GM18507 (cell line): Measurements from ENCODE around the gene MPP1.

Source experiments
- DNase-seq: peaks from one replicate; pipeline ENCODE4 v3.0.0; 2011; ENCODE audit warnings: low read depth; ENCODE audit not compliant: insufficient read length; ENCODE audit errors: extremely low spot score
- FAIRE-seq: peaks from 2 replicates; lab custom pipeline; 2011; peaks lifted over from hg19 to GRCh38; lab: Jason Lieb, UNC

Gene MPP1

DNA sequence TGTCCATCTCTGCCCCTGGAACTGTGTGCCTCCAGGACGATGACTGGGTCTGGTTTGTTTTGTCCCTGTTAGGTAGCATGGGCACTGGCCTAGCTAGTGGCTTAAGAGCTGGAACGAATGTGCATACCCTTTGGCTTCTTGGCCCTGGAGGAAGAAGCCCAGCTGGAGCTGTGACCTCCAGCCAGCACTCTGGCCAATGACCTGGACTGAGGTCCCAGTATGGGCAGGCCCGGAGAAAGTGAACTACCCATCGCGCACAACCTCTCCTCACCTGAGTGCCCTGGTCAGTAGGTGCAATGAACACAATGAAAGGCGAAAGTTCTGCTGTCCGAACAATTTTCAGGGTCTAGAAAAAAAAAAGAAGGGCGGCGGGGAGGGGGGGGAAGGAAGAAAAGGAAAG is 24.3 kb downstream of the MPP1 start:
- no peak for FAIRE-seq

DNA sequence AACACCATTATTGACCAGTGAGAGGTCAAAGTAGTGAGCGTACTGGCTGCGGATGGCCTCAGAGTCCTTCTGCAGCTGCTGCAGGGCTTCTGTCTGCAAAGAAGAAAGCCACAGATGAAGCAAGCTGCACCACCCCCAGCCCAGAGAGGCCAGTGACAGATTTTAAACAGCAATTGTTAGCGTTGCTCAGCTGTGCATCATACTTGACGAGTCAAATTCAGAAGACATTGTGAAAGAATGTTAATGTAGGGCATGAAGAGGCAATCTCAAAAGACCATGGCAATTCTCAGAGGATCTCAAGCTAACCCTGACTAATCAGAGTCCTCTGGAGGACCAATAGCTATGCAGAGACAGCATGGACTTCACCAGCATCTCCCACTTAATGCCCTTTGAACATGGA is 26.0 kb downstream of the MPP1 start:
- DNase-seq (no peak), FAIRE-seq (no peak)

More for the DNA sequence above, 24.3 kb downstream of the MPP1 start:
- DNase-seq = no peak

DNA sequence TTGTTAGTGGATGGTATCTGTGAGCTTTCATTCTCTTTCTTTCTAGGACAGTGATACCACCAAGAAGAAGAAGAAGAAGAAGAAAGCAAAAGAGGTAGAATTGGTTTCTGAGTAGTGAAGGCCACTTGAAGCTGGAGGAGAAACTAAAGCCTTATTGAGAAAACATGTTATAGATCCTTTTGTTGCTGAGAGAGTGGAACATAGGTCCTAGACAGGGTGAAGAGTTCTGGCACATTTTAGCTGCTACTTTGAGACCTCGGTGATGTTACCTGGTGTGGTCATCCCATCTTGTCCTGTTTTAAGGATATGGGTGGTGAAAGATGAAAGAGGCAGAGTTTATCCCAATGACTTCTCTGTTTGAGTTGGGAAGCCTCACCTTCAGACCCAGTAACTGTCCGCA is 28.5 kb downstream of the MPP1 start:
- FAIRE-seq (no peak), DNase-seq (no peak)

DNA sequence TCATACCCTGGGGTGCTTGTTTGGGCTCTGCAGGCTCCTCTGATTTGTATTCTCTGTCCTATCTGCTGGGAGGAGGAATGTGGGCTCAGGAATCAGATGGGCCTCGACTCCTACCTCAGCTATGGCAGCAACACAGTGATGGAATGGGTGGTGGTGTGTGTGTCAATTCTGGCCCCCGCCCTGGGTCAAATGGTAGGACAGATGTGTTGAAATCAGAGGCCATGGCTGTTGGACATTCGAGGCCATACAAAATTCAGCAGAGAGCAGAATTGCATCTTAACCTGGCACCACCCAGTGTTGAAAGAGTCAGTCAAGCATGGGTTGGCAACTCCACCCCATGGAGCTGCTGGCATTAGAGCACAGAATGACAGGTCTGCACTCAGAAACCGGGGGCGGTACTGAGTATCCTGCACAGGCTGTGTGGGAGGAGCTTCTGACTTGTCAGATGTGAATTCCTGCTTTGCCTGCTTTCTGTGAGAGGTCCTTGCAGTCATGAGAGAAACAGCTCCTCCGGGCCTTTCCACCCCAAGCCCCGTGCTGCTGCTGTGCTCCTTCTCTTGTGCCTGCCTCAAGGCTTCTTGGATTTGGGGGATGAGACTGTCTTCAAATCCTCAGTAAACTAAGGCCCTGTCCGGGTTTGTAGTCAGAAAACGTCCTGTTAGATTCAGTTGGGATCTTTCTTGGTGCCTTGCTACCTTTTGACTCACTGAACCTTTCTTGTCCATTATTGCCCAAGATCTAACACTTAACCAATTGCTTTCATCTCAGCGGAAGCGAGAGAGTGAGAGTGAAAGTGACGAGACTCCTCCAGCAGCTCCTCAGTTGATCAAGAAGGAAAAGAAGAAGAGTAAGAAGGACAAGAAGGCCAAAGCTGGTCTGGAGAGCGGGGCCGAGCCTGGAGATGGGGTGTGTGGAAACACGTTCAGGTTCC is 29.6 kb downstream of the MPP1 start:
- no peak for DNase-seq
- FAIRE-seq = no peak

DNA sequence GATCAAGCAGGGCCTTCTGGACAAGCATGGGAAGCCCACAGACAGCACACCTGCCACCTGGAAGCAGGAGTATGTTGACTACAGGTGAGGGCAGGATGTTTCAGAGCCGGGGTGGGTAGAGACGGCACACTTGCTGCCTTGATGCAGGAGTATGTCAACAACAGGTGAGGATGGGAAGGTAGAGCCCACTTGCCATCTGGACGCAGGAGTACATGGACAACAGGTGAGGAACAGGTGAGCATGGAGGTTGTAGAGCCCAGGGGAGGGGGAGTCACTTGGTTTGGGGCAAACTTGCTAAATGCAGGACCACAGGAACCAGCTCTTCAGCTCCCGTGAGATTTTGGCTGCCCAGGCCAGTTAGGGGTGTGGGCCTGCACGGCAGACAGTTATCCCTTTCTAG is 30.7 kb downstream of the MPP1 start:
- no peak for FAIRE-seq
- no peak for DNase-seq

DNA sequence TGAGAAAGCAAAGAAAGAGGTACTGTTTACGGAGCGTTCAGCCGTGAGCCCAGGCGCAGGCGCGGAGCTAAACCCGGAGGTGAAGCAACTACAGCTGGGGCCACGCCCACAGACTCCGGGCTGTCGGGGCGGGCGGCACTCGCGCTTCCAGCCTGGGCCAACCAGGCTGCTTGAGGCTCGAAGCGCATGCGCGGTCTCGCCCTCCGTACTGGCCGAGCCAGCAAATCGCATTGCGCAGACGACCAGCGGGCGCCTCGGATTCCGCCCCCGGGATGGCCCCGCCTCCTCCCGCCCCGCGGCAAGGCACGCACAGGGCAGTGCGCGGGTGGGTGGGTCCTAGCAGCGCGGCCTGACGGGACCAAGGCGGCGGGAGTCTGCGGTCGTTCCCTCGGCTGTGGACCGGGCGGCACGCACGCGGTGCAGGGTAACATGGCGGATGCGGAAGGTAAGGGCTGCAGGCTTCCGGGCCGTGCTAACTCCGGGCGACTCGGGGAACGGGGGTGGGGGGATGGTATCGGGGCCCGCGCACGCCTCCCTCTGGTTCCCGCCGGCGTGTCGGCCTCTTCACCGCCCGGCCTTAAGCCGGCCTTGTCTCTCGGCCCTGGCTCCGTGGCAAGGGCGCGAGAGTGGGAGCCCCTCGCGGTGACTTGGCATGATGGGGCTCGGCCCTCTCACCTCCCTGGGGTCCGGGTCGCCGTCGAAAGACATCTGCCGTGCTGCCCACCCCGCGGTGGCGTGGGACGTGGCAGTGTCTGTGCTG is 42.6 kb downstream of the MPP1 start, which contains the start of gene DKC1:
Gene DKC1, plus strand, starts transcription at position 328 of the 760 bp plus-strand sequence. Its CDS starts 102 bp downstream, at position 430.
- FAIRE-seq = peak; percentile 96
- DNase-seq = peak; percentile 77

DNA sequence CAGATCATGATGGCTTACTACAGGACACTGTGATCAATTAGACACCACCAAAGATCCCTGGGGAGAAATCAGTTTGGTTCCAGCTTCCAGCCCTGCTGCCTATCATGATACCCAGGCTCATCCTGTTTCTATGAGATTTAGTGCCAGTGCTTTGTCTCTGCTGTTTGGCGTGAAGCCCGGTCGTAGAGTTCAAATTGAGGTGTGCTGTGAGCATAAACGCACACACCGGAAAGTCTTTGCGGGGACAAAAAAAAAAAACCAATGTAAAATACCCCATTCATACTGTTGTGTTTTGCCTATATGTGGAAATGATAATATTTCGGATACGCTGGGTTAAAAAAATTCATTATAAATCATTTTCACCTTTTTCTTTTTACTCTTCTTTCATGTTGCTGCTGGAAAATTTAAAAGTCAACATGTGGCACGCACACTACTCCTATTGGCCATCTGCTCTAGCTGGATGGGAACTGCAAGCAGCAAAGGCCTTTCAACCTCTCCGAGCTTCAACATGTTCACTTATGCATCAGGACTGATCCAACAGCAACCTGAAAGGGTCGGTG is 43.2 kb downstream of the MPP1 start:
- FAIRE-seq (peak; percentile 49), DNase-seq (no peak)

DNA sequence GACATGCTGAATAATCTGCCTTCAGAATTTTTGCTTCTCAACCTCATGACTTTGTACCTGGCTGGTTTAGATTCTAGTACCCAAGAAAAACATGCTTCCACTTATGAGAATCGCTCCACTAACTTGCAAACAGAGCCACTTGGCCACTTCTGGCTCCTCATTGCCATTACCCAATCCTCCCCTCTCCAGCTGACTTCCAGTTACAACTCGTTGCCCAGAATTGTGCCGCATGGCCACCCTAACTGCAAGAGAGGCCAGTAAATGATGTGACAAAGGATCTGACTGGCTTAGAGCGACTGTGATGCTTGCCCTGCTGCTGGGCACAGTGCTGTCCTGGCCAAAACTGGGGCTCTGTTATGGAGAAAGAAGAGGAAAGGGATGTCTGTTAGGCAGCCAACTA is 46.6 kb downstream of the MPP1 start:
- DNase-seq (no peak), FAIRE-seq (no peak)

DNA sequence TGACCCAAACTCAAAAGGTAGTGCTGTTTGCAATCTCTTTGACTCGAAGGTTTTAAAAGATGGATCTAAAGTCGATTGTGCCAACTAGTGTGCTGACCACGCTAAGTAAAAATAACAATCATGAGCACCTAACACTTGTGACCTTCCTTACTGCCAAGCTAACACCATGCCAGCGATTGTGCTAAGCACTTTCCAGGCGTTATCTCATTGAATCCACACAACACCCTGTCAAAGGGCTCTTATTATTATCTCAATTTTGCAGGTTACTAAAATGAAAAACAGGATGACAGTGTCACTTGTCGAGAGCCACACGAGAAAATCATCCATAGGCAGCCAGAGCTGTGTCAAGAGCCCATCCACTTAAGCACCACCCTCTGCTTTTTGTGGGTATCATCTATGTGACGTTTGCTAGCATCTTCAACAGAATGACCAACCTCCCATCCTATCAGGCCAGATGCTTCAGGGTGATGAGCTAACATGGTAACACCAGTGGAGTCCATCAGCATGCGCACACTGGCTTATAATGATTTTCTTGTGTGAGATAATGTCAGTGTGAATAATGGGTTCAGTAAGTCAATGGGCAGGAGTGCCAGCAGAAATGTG is 53.5 kb downstream of the MPP1 start:
- DNase-seq = no peak
- no peak for FAIRE-seq

DNA sequence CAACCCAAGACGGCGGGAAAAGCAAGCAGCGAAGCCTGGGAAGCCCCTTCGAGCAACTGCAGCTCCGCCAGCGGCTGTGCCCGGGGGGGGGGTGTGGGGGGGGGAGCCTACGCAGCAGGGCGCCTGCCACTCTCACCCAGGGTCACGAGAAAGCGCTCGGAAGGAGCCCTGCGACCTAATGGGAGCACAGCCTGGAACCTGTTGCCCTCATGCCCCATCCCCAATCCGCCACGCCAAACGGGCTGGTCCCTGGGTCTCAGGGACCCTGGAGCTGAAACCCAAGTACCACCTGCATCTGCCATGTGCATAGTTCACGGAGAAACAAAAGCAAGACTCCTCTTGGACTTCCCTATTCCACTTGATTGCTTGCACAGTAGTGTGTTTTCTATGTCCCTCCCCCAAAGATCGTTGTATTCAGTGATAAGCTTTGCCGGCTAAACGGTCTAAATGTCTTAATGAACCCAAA is 54.0 kb downstream of the MPP1 start:
- FAIRE-seq = no peak
- DNase-seq = no peak

DNA sequence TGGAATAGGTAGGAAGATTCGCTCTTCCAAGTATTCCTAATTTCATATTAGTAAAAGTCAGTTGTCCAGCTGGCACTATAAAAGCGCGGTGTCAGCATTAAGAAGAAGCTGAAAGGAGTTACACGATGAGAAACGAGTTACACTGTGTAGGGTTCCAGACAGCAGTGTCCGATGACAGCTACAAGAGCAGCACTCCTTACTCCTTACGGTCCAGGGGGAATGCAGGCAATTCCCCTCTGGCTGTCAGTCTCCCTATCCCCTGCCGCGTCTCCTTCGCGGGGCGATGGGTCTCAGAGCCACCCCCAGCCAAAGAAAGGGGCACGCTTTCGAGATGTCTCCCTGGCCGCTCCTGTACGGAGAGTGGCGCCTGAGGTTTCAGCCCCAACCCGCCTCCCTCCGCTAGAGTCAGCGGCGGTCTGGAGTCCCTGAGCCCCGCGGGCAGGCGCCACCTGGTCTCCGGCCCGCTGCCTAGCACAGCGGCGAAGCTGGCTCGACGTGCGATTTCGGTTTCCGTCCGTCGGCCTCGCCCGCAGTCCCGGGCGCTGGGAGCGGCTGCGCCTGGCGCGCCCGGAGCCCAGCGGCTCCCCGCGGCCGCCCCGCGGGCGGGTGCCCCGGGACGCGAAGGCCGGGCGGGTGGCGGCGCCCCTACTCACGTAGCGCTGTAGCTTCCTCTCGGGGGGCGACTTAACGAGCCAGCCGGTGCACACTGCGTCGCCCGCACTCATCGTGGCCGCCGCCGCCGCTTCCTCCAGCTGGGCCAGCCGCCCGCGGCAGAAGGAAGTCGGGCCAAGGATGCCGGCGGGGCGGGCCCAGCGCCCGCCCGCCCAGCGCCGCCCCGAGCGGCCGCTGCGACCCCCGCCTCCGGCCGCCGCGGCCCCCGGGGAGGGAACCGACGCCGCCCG is 54.7 kb downstream of the MPP1 start, which contains the start of gene GAB3:
Gene GAB3, minus strand, starts transcription at position 777 of the 902 bp plus-strand sequence. Its CDS starts 52 bp downstream, at position 725.
- FAIRE-seq (no peak), DNase-seq (no peak)

DNA sequence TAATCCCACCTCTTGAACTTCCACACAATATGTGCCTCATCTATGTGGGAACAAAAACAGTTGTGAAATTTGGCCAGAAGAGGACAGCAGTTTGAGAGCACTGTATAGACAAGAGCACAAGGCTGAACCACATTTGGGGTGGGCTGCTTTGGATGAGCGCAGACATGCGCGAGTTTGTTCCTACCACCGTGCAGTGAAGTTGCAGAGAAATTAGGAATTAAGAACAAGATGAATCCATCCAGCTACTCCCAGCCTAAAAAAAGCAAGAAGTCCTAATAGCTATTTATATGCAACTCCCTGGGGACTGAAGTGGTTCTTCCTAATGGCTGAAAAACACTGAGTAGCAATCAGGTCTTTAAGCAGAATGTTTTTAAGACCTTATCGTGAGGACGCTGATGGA is 55.4 kb downstream of the MPP1 start:
- FAIRE-seq = no peak
- no peak for DNase-seq

DNA sequence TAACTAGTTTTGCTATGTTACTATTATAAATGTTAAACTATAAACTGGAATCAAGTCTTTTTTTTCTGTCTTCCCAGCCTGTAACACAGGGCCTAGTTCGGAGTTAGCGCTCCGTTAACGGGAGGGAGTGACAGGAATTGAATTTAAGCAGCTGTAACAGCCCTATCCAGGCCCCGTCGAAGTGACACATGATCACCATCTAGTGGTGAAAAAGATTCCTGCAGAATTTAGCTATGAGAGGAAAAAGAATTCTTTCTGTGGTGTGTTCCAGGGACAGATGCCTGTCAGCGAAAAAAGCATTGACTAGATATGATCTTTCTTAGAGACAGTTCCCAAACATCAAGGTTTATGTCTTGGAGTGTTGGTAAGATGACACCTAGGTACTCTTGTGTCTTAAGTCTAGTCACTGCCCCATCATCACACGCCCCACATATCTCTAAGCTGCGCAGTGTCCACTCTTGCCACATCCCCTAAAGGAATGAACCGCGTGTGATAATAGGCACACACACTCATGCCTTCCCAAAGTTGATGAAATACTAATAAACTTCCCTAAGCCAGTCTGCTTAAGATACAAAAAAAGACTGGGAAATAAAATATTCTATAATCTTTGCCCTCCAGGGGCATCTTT is 56.5 kb downstream of the MPP1 start:
- DNase-seq (no peak), FAIRE-seq (peak; percentile 89)

DNA sequence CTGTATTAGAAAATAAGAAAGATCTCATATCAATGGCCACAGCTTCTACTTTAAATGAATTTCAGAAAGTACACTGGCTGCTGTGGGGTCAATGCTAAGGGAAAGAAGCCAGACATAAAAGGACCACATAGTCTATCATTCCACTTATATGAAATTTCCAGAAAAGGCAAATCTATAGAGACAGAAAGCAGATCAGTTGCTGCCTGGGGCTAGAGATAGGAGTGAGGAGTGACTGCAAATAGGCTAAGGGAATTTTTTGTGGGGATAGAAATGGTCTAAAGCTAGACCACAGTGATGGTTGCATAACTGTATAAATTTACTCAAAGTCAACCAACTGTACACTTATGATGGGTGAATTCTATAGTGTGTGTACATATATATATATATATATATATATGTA is 62.7 kb downstream of the MPP1 start:
- FAIRE-seq = no peak

DNA sequence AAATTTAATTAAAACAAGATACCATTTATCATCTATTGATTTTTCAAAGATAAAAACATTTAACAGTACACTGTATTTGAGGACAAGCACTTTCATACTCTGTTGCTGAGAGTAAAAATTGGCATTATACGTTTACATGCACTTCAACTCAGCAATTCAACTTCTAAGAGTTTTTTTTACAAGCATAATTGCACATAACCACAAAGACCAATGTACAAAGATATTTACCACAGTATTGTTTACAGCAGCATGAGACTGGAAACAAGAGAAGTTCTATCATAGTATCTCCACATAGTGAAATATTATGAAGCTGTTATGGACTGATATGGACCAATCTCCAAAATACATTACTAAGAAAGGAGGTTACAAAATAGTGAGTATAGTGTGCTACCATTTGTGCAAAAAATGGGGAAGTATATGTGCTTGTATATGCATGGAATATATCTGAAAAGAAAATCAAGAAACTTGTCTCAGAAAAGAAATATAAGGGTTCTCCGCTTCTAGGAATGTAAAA is 65.3 kb downstream of the MPP1 start:
- no peak for FAIRE-seq
- no peak for DNase-seq

More for the DNA sequence above, 62.7 kb downstream of the MPP1 start:
- no peak for DNase-seq

DNA sequence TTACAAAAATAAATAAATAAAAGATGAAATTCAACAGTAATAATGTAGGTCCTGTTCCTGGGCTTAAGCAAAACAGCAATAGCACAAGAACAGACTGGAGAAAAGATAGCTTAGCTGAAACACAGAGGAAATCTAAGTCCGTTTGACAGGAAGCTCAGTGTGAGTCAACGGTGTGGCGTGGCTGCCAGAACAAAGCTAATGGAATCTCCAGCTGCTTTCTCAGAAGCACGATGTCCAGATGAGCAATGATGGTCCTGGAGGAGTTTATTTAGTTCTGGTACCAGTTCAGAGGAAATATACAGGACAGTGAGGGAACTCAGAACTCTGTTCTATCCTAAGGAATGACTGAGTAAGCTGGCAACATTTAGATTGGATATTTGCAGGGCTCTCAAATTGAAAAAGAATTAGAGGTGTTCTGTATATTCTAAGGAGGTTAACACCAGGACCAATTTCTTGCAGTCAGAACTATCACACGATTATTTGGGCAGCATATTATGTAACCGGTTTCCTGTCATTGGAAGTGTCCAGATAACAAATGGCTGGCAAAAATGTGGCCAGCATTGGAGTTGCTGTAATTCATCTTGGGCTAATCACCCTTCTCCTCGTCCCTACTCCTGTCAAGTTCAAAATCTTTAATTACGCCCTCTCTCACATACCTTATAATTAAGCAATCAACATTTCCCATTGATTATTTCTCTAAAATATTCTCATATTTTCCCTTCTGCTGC is 67.1 kb downstream of the MPP1 start:
- FAIRE-seq (peak; percentile 70), DNase-seq (no peak)

DNA sequence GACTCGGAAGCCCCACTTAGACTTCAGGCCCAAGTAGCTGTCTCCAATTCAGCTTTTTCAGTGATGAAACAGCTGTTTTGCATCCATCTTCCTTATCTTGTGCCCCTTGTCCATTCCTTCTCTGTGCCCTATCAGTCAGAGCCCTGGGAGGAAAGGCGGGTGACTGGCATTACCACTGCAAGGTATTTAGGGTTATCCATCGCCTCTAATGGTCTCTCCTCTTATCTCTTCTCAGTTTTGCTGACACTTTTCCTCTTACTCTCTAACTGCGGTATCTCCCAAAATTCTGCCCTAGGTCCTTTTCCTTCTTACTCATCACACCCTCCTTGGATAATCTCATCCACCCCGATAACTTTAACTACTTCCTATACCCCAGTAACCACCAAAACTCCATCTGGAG is 68.1 kb downstream of the MPP1 start:
- FAIRE-seq (no peak), DNase-seq (no peak)
